ENCODE data around the gene DDX50.
"Not testable (repeated sequence)": the region's sequence is repeated elsewhere in the genome, so short reads cannot be mapped to it uniquely, and the experiment has no call there.

Gene DDX50

GRCh38 chr10:68901105-68901927 is at the start of gene DDX50:
Gene DDX50, plus strand, starts transcription at chr10:68901315. Its CDS starts 70 bp downstream, at chr10:68901385.
- peak; percentile 97 for DNase-seq (ENCODE audit: low read depth)
- H3K4me3 ChIP-seq (ENCODE audit: low read depth, low read length): peak within 1 kb of the TSS; percentile 94

- DNase-seq (ENCODE audit: low read depth): no peak
- H3K4me3 ChIP-seq (ENCODE audit: low read depth, low read length): no peak overlapping the region
Measured at GRCh38 chr10:68856352-68856751, 44.8 kb upstream of the DDX50 start.

- DNase-seq (ENCODE audit: low read depth): no peak
- H3K4me3 ChIP-seq (ENCODE audit: low read depth, low read length): no peak overlapping the region
Measured at GRCh38 chr10:68857005-68857404, 44.1 kb upstream of the DDX50 start.

GRCh38 chr10:68861253-68861652 is 39.9 kb upstream of the DDX50 start:
- DNase-seq (ENCODE audit: low read depth): no peak
- H3K4me3 ChIP-seq (ENCODE audit: low read depth, low read length): no peak overlapping the region

- H3K4me3 ChIP-seq (ENCODE audit: low read depth, low read length): no peak overlapping the region
- no peak for DNase-seq (ENCODE audit: low read depth)
Measured at GRCh38 chr10:68864611-68865010, 36.5 kb upstream of the DDX50 start.

GRCh38 chr10:68868173-68868572 is 32.9 kb upstream of the DDX50 start:
- not testable (repeated sequence) for DNase-seq (ENCODE audit: low read depth); H3K4me3 ChIP-seq (ENCODE audit: low read depth, low read length)

- H3K4me3 ChIP-seq (ENCODE audit: low read depth, low read length): no peak overlapping the region
- peak; percentile 31 for DNase-seq (ENCODE audit: low read depth)
Measured at GRCh38 chr10:68869623-68870022, 31.5 kb upstream of the DDX50 start.

GRCh38 chr10:68870061-68870460 is 31.1 kb upstream of the DDX50 start:
- H3K4me3 ChIP-seq (ENCODE audit: low read depth, low read length): no peak overlapping the region
- no peak for DNase-seq (ENCODE audit: low read depth)

GRCh38 chr10:68870545-68871104 is 30.5 kb upstream of the DDX50 start:
- DNase-seq (ENCODE audit: low read depth): no peak
- H3K4me3 ChIP-seq (ENCODE audit: low read depth, low read length): no peak overlapping the region

- DNase-seq (ENCODE audit: low read depth): peak; percentile 48
- no peak overlapping the region for H3K4me3 ChIP-seq (ENCODE audit: low read depth, low read length)
Measured at GRCh38 chr10:68871105-68871711, 29.9 kb upstream of the DDX50 start.

- H3K4me3 ChIP-seq (ENCODE audit: low read depth, low read length): no peak overlapping the region
- DNase-seq (ENCODE audit: low read depth): peak; percentile 96
Measured at GRCh38 chr10:68871731-68872342, 29.3 kb upstream of the DDX50 start.

- no peak for DNase-seq (ENCODE audit: low read depth)
- H3K4me3 ChIP-seq (ENCODE audit: low read depth, low read length): no peak overlapping the region
Measured at GRCh38 chr10:68876246-68877138, 24.6 kb upstream of the DDX50 start.

GRCh38 chr10:68877482-68878110 is 23.5 kb upstream of the DDX50 start:
- no peak overlapping the region for H3K4me3 ChIP-seq (ENCODE audit: low read depth, low read length)
- DNase-seq (ENCODE audit: low read depth): no peak

- H3K4me3 ChIP-seq (ENCODE audit: low read depth, low read length): no peak overlapping the region
- DNase-seq (ENCODE audit: low read depth): no peak
Measured at GRCh38 chr10:68878496-68878895, 22.6 kb upstream of the DDX50 start.

GRCh38 chr10:68879628-68880027 is 21.5 kb upstream of the DDX50 start:
- no peak overlapping the region for H3K4me3 ChIP-seq (ENCODE audit: low read depth, low read length)
- DNase-seq (ENCODE audit: low read depth): no peak

- no peak overlapping the region for H3K4me3 ChIP-seq (ENCODE audit: low read depth, low read length)
- DNase-seq (ENCODE audit: low read depth): no peak
Measured at GRCh38 chr10:68880181-68880580, 20.9 kb upstream of the DDX50 start.

- no peak overlapping the region for H3K4me3 ChIP-seq (ENCODE audit: low read depth, low read length)
- no peak for DNase-seq (ENCODE audit: low read depth)
Measured at GRCh38 chr10:68895041-68895440, 6.1 kb upstream of the DDX50 start.

- peak; percentile 31 for DNase-seq (ENCODE audit: low read depth)
- no peak overlapping the region for H3K4me3 ChIP-seq (ENCODE audit: low read depth, low read length)
Measured at GRCh38 chr10:68897336-68897741, 3.8 kb upstream of the DDX50 start.

GRCh38 chr10:68899186-68899745 is 1.8 kb upstream of the DDX50 start:
- no peak overlapping the region for H3K4me3 ChIP-seq (ENCODE audit: low read depth, low read length)

More at GRCh38 chr10:68899186-68899745, 1.8 kb upstream of the DDX50 start:
- no peak for DNase-seq (ENCODE audit: low read depth)
